NCI-H187 treated with DMSO at 0.1 percent for 48 hours (cell line): Measurements from ENCODE around the gene C7orf33.
"Not testable (repeated sequence)": the region's sequence is repeated elsewhere in the genome, so short reads cannot be mapped to it uniquely, and the experiment has no call there.

Experiments used
- DNase-seq: peaks from one replicate; lab custom pipeline; 2025; lab: John Stamatoyannopoulos, UW

Gene C7orf33

GRCh38 chr7:148580446-148580845, 10.1 kb upstream of the C7orf33 start:
- no peak for DNase-seq

GRCh38 chr7:148581624-148582023, 8.9 kb upstream of the C7orf33 start:
- DNase-seq: no peak

- DNase-seq: no peak
Measured at GRCh38 chr7:148584154-148584827, 6.3 kb upstream of the C7orf33 start.

- DNase-seq: no peak
Measured at GRCh38 chr7:148585399-148585798, 5.2 kb upstream of the C7orf33 start.

GRCh38 chr7:148587076-148587475, 3.5 kb upstream of the C7orf33 start:
- no peak for DNase-seq

- DNase-seq: no peak
Measured at GRCh38 chr7:148588168-148588567, 2.4 kb upstream of the C7orf33 start.

GRCh38 chr7:148588670-148589131, 1.9 kb upstream of the C7orf33 start:
- DNase-seq: no peak

GRCh38 chr7:148589640-148590039, 926 bp upstream of the C7orf33 start:
- no peak for DNase-seq

GRCh38 chr7:148596354-148596753, 5.8 kb downstream of the C7orf33 start:
- DNase-seq: not testable (repeated sequence)

GRCh38 chr7:148598351-148598750, 7.8 kb downstream of the C7orf33 start:
- no peak for DNase-seq

GRCh38 chr7:148605350-148605749, 14.8 kb downstream of the C7orf33 start:
- no peak for DNase-seq

GRCh38 chr7:148607151-148607661, 16.6 kb downstream of the C7orf33 start:
- DNase-seq: no peak

- no peak for DNase-seq
Measured at GRCh38 chr7:148609045-148609725, 18.6 kb downstream of the C7orf33 start.

GRCh38 chr7:148611692-148612091, 21.1 kb downstream of the C7orf33 start:
- DNase-seq: no peak

GRCh38 chr7:148615085-148615730, 24.6 kb downstream of the C7orf33 start:
- no peak for DNase-seq

GRCh38 chr7:148620749-148621359, 30.3 kb downstream of the C7orf33 start:
- no peak for DNase-seq

- no peak for DNase-seq
Measured at GRCh38 chr7:148621563-148621962, 31.0 kb downstream of the C7orf33 start.

GRCh38 chr7:148622887-148623585, 32.5 kb downstream of the C7orf33 start:
- no peak for DNase-seq

GRCh38 chr7:148623586-148624282, 33.2 kb downstream of the C7orf33 start:
- DNase-seq: no peak

- no peak for DNase-seq
Measured at GRCh38 chr7:148624735-148625134, 34.2 kb downstream of the C7orf33 start.

GRCh38 chr7:148625342-148625741, 34.8 kb downstream of the C7orf33 start:
- DNase-seq: no peak
